ENCODE data around the gene RBL2.

RBL2 gene

GRCh38 chr16:53449816-53450517 lies 15.7 kb downstream of the RBL2 start:
- no peak for DNase-seq (ENCODE audit: low spot score)

- no peak for DNase-seq (ENCODE audit: low spot score)
These were observed 19.7 kb downstream of the RBL2 start for GRCh38 chr16:53453928-53454327.

- DNase-seq (ENCODE audit: low spot score): no peak
These were observed 22.4 kb downstream of the RBL2 start for GRCh38 chr16:53456625-53457024.

- DNase-seq (ENCODE audit: low spot score): no peak
These were observed 23.4 kb downstream of the RBL2 start for GRCh38 chr16:53457670-53458069.

GRCh38 chr16:53458635-53459034 lies 24.4 kb downstream of the RBL2 start:
- no peak for DNase-seq (ENCODE audit: low spot score)

GRCh38 chr16:53465606-53466280 lies 31.5 kb downstream of the RBL2 start:
- DNase-seq (ENCODE audit: low spot score): peak; percentile 3

GRCh38 chr16:53476867-53477266 lies 42.6 kb downstream of the RBL2 start:
- DNase-seq (ENCODE audit: low spot score): no peak

GRCh38 chr16:53478965-53479364 lies 44.7 kb downstream of the RBL2 start:
- no peak for DNase-seq (ENCODE audit: low spot score)

- no peak for DNase-seq (ENCODE audit: low spot score)
These were observed 46.1 kb downstream of the RBL2 start for GRCh38 chr16:53480394-53480793.

GRCh38 chr16:53482123-53482522 lies 47.9 kb downstream of the RBL2 start:
- DNase-seq (ENCODE audit: low spot score): no peak

- DNase-seq (ENCODE audit: low spot score): no peak
These were observed 50.3 kb downstream of the RBL2 start for GRCh38 chr16:53484542-53484941.

GRCh38 chr16:53486230-53486629 lies 52.0 kb downstream of the RBL2 start:
- DNase-seq (ENCODE audit: low spot score): no peak

- DNase-seq (ENCODE audit: low spot score): no peak
These were observed 55.5 kb downstream of the RBL2 start for GRCh38 chr16:53489755-53490154.

GRCh38 chr16:53492503-53492902 lies 58.2 kb downstream of the RBL2 start:
- DNase-seq (ENCODE audit: low spot score): no peak

- DNase-seq (ENCODE audit: low spot score): no peak
These were observed 60.4 kb downstream of the RBL2 start for GRCh38 chr16:53494636-53495035.

- DNase-seq (ENCODE audit: low spot score): no peak
These were observed 61.1 kb downstream of the RBL2 start for GRCh38 chr16:53495325-53495724.

GRCh38 chr16:53498984-53499383 lies 64.7 kb downstream of the RBL2 start:
- DNase-seq (ENCODE audit: low spot score): no peak

- no peak for DNase-seq (ENCODE audit: low spot score)
These were observed 67.1 kb downstream of the RBL2 start for GRCh38 chr16:53501216-53501859.

- no peak for DNase-seq (ENCODE audit: low spot score)
These were observed 68.3 kb downstream of the RBL2 start, which contains the start of gene AKTIP for GRCh38 chr16:53502331-53503269. AKTIP (minus strand) TSS chr16:53503209; CDS start chr16:53500259, 2,950 bp downstream.

GRCh38 chr16:53503270-53503923 lies 69.1 kb downstream of the RBL2 start:
- DNase-seq (ENCODE audit: low spot score): peak; percentile 99

- DNase-seq (ENCODE audit: low spot score): peak; percentile 45
These were observed 69.9 kb downstream of the RBL2 start for GRCh38 chr16:53503991-53504663.
